Mucosa of gallbladder (tissue), 1 donor: ENCODE results near the gene SIT1. TPM values are rescaled to one million over a fixed set of nuclear protein-coding genes. Genes with fewer than 3 reads are reported as not detected.

Source experiments
- DNase-seq: peaks from one replicate; pipeline ENCODE4 v3.0.0-alpha.2; 2020; ENCODE audit warnings: low spot score
- total RNA-seq: library from RNA; stranded (reverse); gene quantifications from one replicate; pipeline ENCODE4 v1.2.1, GENCODE V29; 2021
- donor health status: DM: no; HTN: no; CAD: no.

Gene SIT1
- total RNA-seq, result 2.7 TPM

GRCh38 chr9:35650341-35651158 lies at the start of gene SIT1:
Gene SIT1 (minus strand): TSS chr9:35650931. CDS start chr9:35650853, 78 bp downstream.
- DNase-seq, result no peak

- no peak for DNase-seq
These were observed 49.3 kb upstream of the SIT1 start for GRCh38 chr9:35700031-35700430.

GRCh38 chr9:35698231-35698630 lies 47.5 kb upstream of the SIT1 start:
- no peak for DNase-seq

- DNase-seq, result no peak
These were observed 46.8 kb upstream of the SIT1 start for GRCh38 chr9:35697486-35697885.

- DNase-seq, result peak; percentile 60
These were observed 45.9 kb upstream of the SIT1 start for GRCh38 chr9:35696520-35697215.

- DNase-seq, result peak; percentile 66
These were observed 45.2 kb upstream of the SIT1 start for GRCh38 chr9:35695943-35696401.

GRCh38 chr9:35691757-35692301 lies 41.1 kb upstream of the SIT1 start:
- DNase-seq, result no peak

- no peak for DNase-seq
These were observed 40.6 kb upstream of the SIT1 start for GRCh38 chr9:35691334-35691650.

- DNase-seq, result peak; percentile 76
These were observed 40.0 kb upstream of the SIT1 start for GRCh38 chr9:35690614-35691333.

- DNase-seq, result no peak
These were observed 39.5 kb upstream of the SIT1 start for GRCh38 chr9:35690294-35690613.

- peak; percentile 72 for DNase-seq
These were observed 39.0 kb upstream of the SIT1 start, which contains the start of gene TPM2 for GRCh38 chr9:35689542-35690293. Gene TPM2 (minus strand): TSS chr9:35689925. CDS start chr9:35689817, 108 bp downstream.

- no peak for DNase-seq
These were observed 38.1 kb upstream of the SIT1 start for GRCh38 chr9:35688558-35689541.

GRCh38 chr9:35687972-35688557 lies 37.3 kb upstream of the SIT1 start:
- DNase-seq, result no peak

- DNase-seq, result no peak
These were observed 36.6 kb upstream of the SIT1 start for GRCh38 chr9:35687306-35687705.

- no peak for DNase-seq
These were observed 35.8 kb upstream of the SIT1 start for GRCh38 chr9:35686222-35687203.

- no peak for DNase-seq
These were observed 34.8 kb upstream of the SIT1 start for GRCh38 chr9:35685506-35685905.

GRCh38 chr9:35684921-35685320 lies 34.2 kb upstream of the SIT1 start:
- DNase-seq, result no peak

GRCh38 chr9:35683323-35683722 lies 32.6 kb upstream of the SIT1 start:
- no peak for DNase-seq
